Fibroblast of skin of scalp (primary cell): ENCODE data around the gene SLC24A2. TPM values are rescaled to one million over a fixed set of nuclear protein-coding genes. Genes with fewer than 3 reads are reported as not detected.
A peak's percentile ranks its signal among the peaks of the same experiment; 100 is the strongest.
"Not testable (repeated sequence)": the region's sequence is repeated elsewhere in the genome, so short reads cannot be mapped to it uniquely, and the experiment has no call there.

ENCODE experiments used
- DNase-seq: peaks from one replicate; pipeline ENCODE4 v3.0.0-alpha.2; 2013
- polyA plus RNA-seq, 2 experiments: library from polyadenylated mRNA; unstranded; fragments of 120-200 nt; gene quantifications; one replicate each; pipeline ENCODE4 v1.2.1, GENCODE V29; 2013; ENCODE audit not compliant: insufficient read length in 2 of 2

SLC24A2 gene
- polyA plus RNA-seq (2013, experiment 1 of 2; ENCODE audit: insufficient read length), result 0.04 TPM
- 0.05 TPM for polyA plus RNA-seq (2013, experiment 2 of 2; ENCODE audit: insufficient read length)

- no peak for DNase-seq
Observed at GRCh38 chr9:19788614-19789271, at the start of gene SLC24A2. Gene SLC24A2 (minus strand): TSS chr9:19789037.

- DNase-seq, result not testable (repeated sequence)
Observed at GRCh38 chr9:19833331-19833730, 44.5 kb upstream of the SLC24A2 start.

GRCh38 chr9:19830796-19831195 is 42.0 kb upstream of the SLC24A2 start:
- no peak for DNase-seq

- no peak for DNase-seq
Observed at GRCh38 chr9:19828576-19829109, 39.8 kb upstream of the SLC24A2 start.

- DNase-seq, result no peak
Observed at GRCh38 chr9:19816769-19817168, 27.9 kb upstream of the SLC24A2 start.

GRCh38 chr9:19812194-19812593 is 23.4 kb upstream of the SLC24A2 start:
- no peak for DNase-seq

GRCh38 chr9:19809422-19810269 is 20.8 kb upstream of the SLC24A2 start:
- DNase-seq, result no peak

- DNase-seq, result no peak
Observed at GRCh38 chr9:19807182-19807892, 18.5 kb upstream of the SLC24A2 start.

GRCh38 chr9:19804431-19804830 is 15.6 kb upstream of the SLC24A2 start:
- DNase-seq, result no peak

- no peak for DNase-seq
Observed at GRCh38 chr9:19800884-19801283, 12.0 kb upstream of the SLC24A2 start.

GRCh38 chr9:19799784-19800183 is 10.9 kb upstream of the SLC24A2 start:
- DNase-seq, result peak; percentile 6

GRCh38 chr9:19788152-19788551 is 685 bp downstream of the SLC24A2 start:
- no peak for DNase-seq

- DNase-seq, result no peak
Observed at GRCh38 chr9:19787672-19788071, 1.2 kb downstream of the SLC24A2 start.

- DNase-seq, result no peak
Observed at GRCh38 chr9:19785230-19785629, 3.6 kb downstream of the SLC24A2 start.

- DNase-seq, result no peak
Observed at GRCh38 chr9:19784136-19784535, 4.7 kb downstream of the SLC24A2 start.

- no peak for DNase-seq
Observed at GRCh38 chr9:19783500-19783899, 5.3 kb downstream of the SLC24A2 start.

- peak; percentile 6 for DNase-seq
Observed at GRCh38 chr9:19782005-19782404, 6.8 kb downstream of the SLC24A2 start.

GRCh38 chr9:19781240-19781639 is 7.6 kb downstream of the SLC24A2 start:
- no peak for DNase-seq

GRCh38 chr9:19771446-19771845 is 17.4 kb downstream of the SLC24A2 start:
- DNase-seq, result no peak

- DNase-seq, result no peak
Observed at GRCh38 chr9:19770973-19771372, 17.9 kb downstream of the SLC24A2 start.

- no peak for DNase-seq
Observed at GRCh38 chr9:19769213-19769612, 19.6 kb downstream of the SLC24A2 start.

- no peak for DNase-seq
Observed at GRCh38 chr9:19768798-19769197, 20.0 kb downstream of the SLC24A2 start.

GRCh38 chr9:19759066-19759465 is 29.8 kb downstream of the SLC24A2 start:
- no peak for DNase-seq
